Thyroid gland (tissue), 4 donors: ENCODE results near the gene ACSM2A.
"Not testable (repeated sequence)": the region's sequence is repeated elsewhere in the genome, so short reads cannot be mapped to it uniquely, and the experiment has no call there.

Experiments
- CTCF ChIP-seq, 6 experiments: fragments of 200-600 bp in 3 of 6; fragments of 450-650 bp in 3 of 6; sonication (generic) in 3 of 6; IDR thresholded peaks; one replicate each; pipeline ENCODE4 v1.5.1; 2016 to 2019; ENCODE audit warnings: antibody characterized with exemption in 6 of 6, mild to moderate bottlenecking in 2 of 6, inconsistent platforms in 1 of 6, moderate library complexity in 1 of 6
- POLR2A ChIP-seq, 2 donors: fragments of 450-650 bp; IDR thresholded peaks; one replicate each; pipeline ENCODE4 v1.6.1; 2017; ENCODE audit warnings: antibody characterized with exemption in 2 of 2, mild to moderate bottlenecking in 2 of 2, moderate library complexity in 1 of 2

GRCh38 chr16:20490994-20491393, 39.7 kb downstream of the ACSM2A start:
- TF ChIP-seq CTCF, POLR2A (IDR thresholded peaks at IDR 0.05): not testable (repeated sequence)
